Ovary (tissue), 3 donors: ENCODE results near the gene CD7.

Source experiments
- CTCF ChIP-seq, 3 donors: fragments of 450-650 bp in 2 of 3; fragments of 200-600 bp in 1 of 3; IDR thresholded peaks; one replicate each; pipeline versions ENCODE4 v1.5.1 to v1.8.0; 2016 to 2022; ENCODE audit warnings: antibody characterized with exemption in 3 of 3, mild to moderate bottlenecking in 1 of 3
- EP300 ChIP-seq: sonication (generic); formaldehyde crosslinking; IDR thresholded peaks from one replicate; pipeline ENCODE4 v1.6.1; 2017; ENCODE audit warnings: antibody characterized with exemption
- POLR2A ChIP-seq: fragments of 450-650 bp; IDR thresholded peaks from one replicate; pipeline ENCODE4 v1.6.1; 2017; ENCODE audit warnings: antibody characterized with exemption, mild to moderate bottlenecking, moderate library complexity
- donor health status: DM: no; HTN: no; CAD: no.

GRCh38 chr17:82321947-82322466 lies 4.6 kb upstream of the CD7 start:
- TF ChIP-seq CTCF (IDR thresholded peaks at IDR 0.05) (no peak), POLR2A (no peak), EP300 (no peak)
